Measurements from ENCODE around the gene PRR32. TPM values are rescaled to one million over a fixed set of nuclear protein-coding genes. Genes with fewer than 3 reads are reported as not detected.

Gene PRR32
- total RNA-seq, 4 donors from 2014 or later, result not detected

DNA sequence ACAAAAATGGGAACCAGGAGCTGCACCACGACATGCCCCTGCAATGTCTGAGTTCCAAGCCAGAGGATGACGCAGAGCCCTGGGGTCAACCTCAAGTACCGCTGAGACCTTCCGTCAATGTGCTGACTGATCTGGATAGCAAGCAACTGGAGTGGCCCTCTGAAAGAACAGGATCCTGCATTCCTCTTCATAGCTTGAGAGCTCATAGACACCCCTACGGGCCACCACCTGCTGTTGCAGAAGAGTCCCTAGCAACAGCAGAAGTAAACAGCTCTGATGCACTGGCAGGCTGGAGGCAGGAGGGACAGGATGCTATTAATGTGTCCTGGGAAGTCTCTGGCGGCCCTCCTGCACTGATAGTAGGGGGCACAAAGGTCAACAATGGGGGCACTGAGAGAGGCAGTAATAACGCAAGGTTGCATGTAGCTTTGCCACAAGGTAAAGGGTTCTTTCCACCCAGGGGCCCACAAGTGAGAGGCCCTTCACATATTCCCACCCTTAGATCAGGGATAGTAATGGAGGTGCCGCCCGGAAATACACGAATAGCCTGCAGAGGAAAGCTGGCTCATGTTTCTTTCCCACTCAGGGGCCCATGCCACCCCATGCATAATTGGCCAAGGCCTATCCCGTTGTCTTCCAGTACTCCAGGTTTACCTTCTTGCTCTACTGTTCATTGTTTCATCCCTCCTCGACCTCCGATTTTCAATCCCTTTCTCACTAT, 1.3 kb downstream of the PRR32 start:
- TF ChIP-seq POLR2A (IDR thresholded peaks at IDR 0.05) (no peak), EP300 (IDR thresholded peaks at IDR 0.05) (no peak)
- TF ChIP-seq, protein P1, sequence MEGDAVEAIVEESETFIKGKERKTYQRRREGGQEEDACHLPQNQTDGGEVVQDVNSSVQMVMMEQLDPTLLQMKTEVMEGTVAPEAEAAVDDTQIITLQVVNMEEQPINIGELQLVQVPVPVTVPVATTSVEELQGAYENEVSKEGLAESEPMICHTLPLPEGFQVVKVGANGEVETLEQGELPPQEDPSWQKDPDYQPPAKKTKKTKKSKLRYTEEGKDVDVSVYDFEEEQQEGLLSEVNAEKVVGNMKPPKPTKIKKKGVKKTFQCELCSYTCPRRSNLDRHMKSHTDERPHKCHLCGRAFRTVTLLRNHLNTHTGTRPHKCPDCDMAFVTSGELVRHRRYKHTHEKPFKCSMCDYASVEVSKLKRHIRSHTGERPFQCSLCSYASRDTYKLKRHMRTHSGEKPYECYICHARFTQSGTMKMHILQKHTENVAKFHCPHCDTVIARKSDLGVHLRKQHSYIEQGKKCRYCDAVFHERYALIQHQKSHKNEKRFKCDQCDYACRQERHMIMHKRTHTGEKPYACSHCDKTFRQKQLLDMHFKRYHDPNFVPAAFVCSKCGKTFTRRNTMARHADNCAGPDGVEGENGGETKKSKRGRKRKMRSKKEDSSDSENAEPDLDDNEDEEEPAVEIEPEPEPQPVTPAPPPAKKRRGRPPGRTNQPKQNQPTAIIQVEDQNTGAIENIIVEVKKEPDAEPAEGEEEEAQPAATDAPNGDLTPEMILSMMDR (IDR thresholded peaks at IDR 0.05), result no peak
- H3K4me1 ChIP-seq, result no peaks in the 10 kb centered on the region
- no peaks in the 10 kb centered on the region for H3K27me3 ChIP-seq
- 66 to 68% methylated on average over 8 to 13 of the region's 13 CpGs for WGBS, 2 donors
- H3K4me3 ChIP-seq, result no peak overlapping the region
- no peaks in the 10 kb centered on the region for H3K9me3 ChIP-seq
- H3K36me3 ChIP-seq, result no peaks in the 10 kb centered on the region
- no peak overlapping the region for H3K27ac ChIP-seq
- no peak for DNase-seq (ENCODE audit: low spot score in 2 of 2)

GRCh38 chrX:126824338-126825007, 4.9 kb downstream of the PRR32 start:
- 34 to 43% methylated on average over 2 of the region's 2 CpGs for WGBS, 2 donors
- no peaks in the 10 kb centered on the region for H3K36me3 ChIP-seq
- no peaks in the 10 kb centered on the region for H3K9me3 ChIP-seq
- DNase-seq (ENCODE audit: low spot score in 2 of 2), result no peak
- no peaks in the 10 kb centered on the region for H3K4me1 ChIP-seq
- no peaks in the 10 kb centered on the region for H3K27me3 ChIP-seq
- TF ChIP-seq POLR2A (IDR thresholded peaks at IDR 0.05) (no peak), EP300 (IDR thresholded peaks at IDR 0.05) (no peak)
- TF ChIP-seq, protein P1 (IDR thresholded peaks at IDR 0.05), result no peak
- H3K27ac ChIP-seq, result no peak overlapping the region
- no peak overlapping the region for H3K4me3 ChIP-seq

DNA sequence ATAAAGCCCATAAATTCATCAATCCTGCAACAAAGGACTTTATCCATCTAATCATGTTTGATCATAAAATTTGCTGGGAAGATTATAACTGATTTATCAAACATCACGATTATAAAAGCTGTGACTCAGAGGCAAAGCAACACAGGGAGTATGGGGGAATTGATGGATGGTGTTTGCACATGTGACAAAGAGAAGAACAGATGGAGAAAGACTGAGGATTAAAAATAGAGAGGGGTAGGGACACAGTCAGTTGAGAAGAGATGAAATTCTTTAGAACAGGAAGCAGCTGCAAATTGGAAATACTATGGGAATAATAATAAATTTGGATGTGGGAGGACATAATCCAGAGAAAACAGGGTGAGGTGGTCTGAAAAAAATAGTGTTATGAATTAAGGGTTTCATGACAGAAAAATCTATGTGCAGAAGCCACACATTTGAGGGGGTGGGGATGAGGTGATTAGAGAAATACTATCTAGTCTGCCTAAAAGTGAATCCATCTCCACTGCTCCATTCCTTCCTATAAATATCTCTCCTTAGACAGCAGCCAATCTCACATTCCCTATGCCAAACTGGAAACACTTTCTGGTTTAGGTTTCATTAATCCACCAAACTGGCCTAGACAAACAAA, 6.2 kb downstream of the PRR32 start:
- H3K9me3 ChIP-seq, result no peaks in the 10 kb centered on the region
- no peaks in the 10 kb centered on the region for H3K4me1 ChIP-seq
- DNase-seq (ENCODE audit: low spot score in 2 of 2), result no peak
- H3K4me3 ChIP-seq, result no peak overlapping the region
- no peaks in the 10 kb centered on the region for H3K36me3 ChIP-seq
- H3K27me3 ChIP-seq, result no peaks in the 10 kb centered on the region
- TF ChIP-seq, protein P1 (IDR thresholded peaks at IDR 0.05), result no peak
- TF ChIP-seq POLR2A (IDR thresholded peaks at IDR 0.05), result no peak
- no peak for TF ChIP-seq EP300 (IDR thresholded peaks at IDR 0.05)
- 35 to 46% methylated on average over 1 of the region's 1 CpG for WGBS, 2 donors
- no peak overlapping the region for H3K27ac ChIP-seq

GRCh38 chrX:126836186-126836585, 16.7 kb downstream of the PRR32 start:
- TF ChIP-seq EP300 (IDR thresholded peaks at IDR 0.05) (no peak), POLR2A (IDR thresholded peaks at IDR 0.05) (no peak)
- no peak for DNase-seq (ENCODE audit: low spot score in 2 of 2)
- Histone ChIP-seq H3K4me1 (no peaks in the 10 kb centered on the region), H3K4me3 (no peak overlapping the region), H3K27ac (peak overlapping the region in 1 of 4 donors; percentile 24), H3K9me3 (no peaks in the 10 kb centered on the region), H3K27me3 (no peaks in the 10 kb centered on the region), H3K36me3 (no peaks in the 10 kb centered on the region)
- 12 to 21% methylated on average over 2 of the region's 2 CpGs for WGBS, 2 donors

DNA sequence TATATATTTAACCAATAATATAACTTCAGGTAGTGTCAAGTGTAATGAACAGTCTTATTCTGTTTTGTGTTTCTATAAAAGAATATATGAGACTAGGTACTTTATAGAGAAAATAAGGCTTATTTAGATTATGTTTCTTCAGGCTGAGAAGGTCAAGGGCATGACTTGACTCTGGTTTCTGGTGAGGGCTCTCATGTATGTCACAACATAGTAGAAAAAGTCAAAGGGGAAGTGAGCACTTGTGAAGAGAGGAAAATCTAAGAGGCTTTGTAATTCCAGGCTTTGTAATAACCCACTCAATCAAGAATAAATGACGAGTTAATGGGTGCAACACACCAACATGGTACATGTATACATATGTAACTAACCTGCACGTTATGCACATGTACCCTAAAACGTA, 27.6 kb downstream of the PRR32 start:
- 66 to 77% methylated on average over 3 of the region's 3 CpGs for WGBS, 2 donors
- TF ChIP-seq POLR2A (IDR thresholded peaks at IDR 0.05), result no peak
- no peaks in the 10 kb centered on the region for H3K27me3 ChIP-seq
- DNase-seq (ENCODE audit: low spot score in 2 of 2), result no peak
- no peaks in the 10 kb centered on the region for H3K9me3 ChIP-seq
- no peak overlapping the region for H3K27ac ChIP-seq
- no peaks in the 10 kb centered on the region for H3K36me3 ChIP-seq
- H3K4me1 ChIP-seq, result no peaks in the 10 kb centered on the region
- H3K4me3 ChIP-seq, result no peak overlapping the region
